GM18519 (cell line): Measurements from ENCODE around the gene CCR5AS.
"Not testable (repeated sequence)": the region's sequence is repeated elsewhere in the genome, so short reads cannot be mapped to it uniquely, and the experiment has no call there.

Experiments used
- ATAC-seq: cut with Tn5 transposase; IDR thresholded peaks from one replicate; pipeline ENCODE4 v1.9.1; 2021; ENCODE audit warnings: mild to moderate bottlenecking, moderate library complexity; ENCODE audit not compliant: unreplicated experiment, low FRiP score

CCR5AS gene

GRCh38 chr3:46360907-46361306 lies 46.0 kb downstream of the CCR5AS start:
- ATAC-seq: no peak

GRCh38 chr3:46359733-46360493 lies 47.0 kb downstream of the CCR5AS start:
- peak; percentile 53 for ATAC-seq

- no peak for ATAC-seq
Observed at GRCh38 chr3:46358466-46358865, 48.4 kb downstream of the CCR5AS start.

- ATAC-seq: no peak
Observed at GRCh38 chr3:46356909-46357308, 50.0 kb downstream of the CCR5AS start.

GRCh38 chr3:46356276-46356675 lies 50.6 kb downstream of the CCR5AS start:
- ATAC-seq: no peak

GRCh38 chr3:46354984-46355383 lies 51.9 kb downstream of the CCR5AS start:
- ATAC-seq: no peak

- no peak for ATAC-seq
Observed at GRCh38 chr3:46354478-46354877, 52.4 kb downstream of the CCR5AS start.

- ATAC-seq: no peak
Observed at GRCh38 chr3:46353647-46354410, 53.0 kb downstream of the CCR5AS start, which contains the start of gene CCR2. TSS of gene CCR2 (plus strand) at chr3:46354111. CDS start at chr3:46357528, 3,417 bp downstream.

GRCh38 chr3:46353090-46353489 lies 53.8 kb downstream of the CCR5AS start:
- ATAC-seq: no peak

- ATAC-seq: no peak
Observed at GRCh38 chr3:46351646-46352045, 55.2 kb downstream of the CCR5AS start.

GRCh38 chr3:46350262-46350565 lies 56.7 kb downstream of the CCR5AS start:
- ATAC-seq: no peak

GRCh38 chr3:46349484-46350261 lies 57.2 kb downstream of the CCR5AS start:
- no peak for ATAC-seq

GRCh38 chr3:46348823-46349482 lies 57.9 kb downstream of the CCR5AS start:
- no peak for ATAC-seq

- no peak for ATAC-seq
Observed at GRCh38 chr3:46344476-46344875, 62.4 kb downstream of the CCR5AS start.

GRCh38 chr3:46338840-46339239 lies 68.0 kb downstream of the CCR5AS start:
- ATAC-seq: no peak

GRCh38 chr3:46337911-46338310 lies 69.0 kb downstream of the CCR5AS start:
- ATAC-seq: no peak

GRCh38 chr3:46335541-46335940 lies 71.3 kb downstream of the CCR5AS start:
- no peak for ATAC-seq

- no peak for ATAC-seq
Observed at GRCh38 chr3:46334741-46335478, 72.0 kb downstream of the CCR5AS start.

GRCh38 chr3:46330676-46331075 lies 76.2 kb downstream of the CCR5AS start:
- not testable (repeated sequence) for ATAC-seq
